Measurements from ENCODE around the gene TNNT1. TPM values are rescaled to one million over a fixed set of nuclear protein-coding genes. Genes with fewer than 3 reads are reported as not detected.

TNNT1 gene
- total RNA-seq, 4 donors from 2014 or later: not detected

- no peak for TF ChIP-seq POLR2A (IDR thresholded peaks at IDR 0.05)
- TF ChIP-seq CTCF (IDR thresholded peaks at IDR 0.05): no peak
- DNase-seq: no peak
- intact Hi-C loops (cut with DNase I): no loop called here
- no peaks in the 10 kb centered on the region for H3K27me3 ChIP-seq
- no peaks in the 10 kb centered on the region for H3K9me3 ChIP-seq
- no peaks in the 10 kb centered on the region for H3K4me1 ChIP-seq
- H3K4me3 ChIP-seq (replicated peaks in 1 of 3): no peak overlapping the region
- H3K36me3 ChIP-seq: no peaks in the 10 kb centered on the region
- WGBS, 2 donors: 70 to 86% methylated on average over 12 of the region's 12 CpGs
- H3K27ac ChIP-seq: no peak overlapping the region
Measured at GRCh38 chr19:55193481-55193880, 44.5 kb upstream of the TNNT1 start.

GRCh38 chr19:55189403-55189835 lies 40.4 kb upstream of the TNNT1 start:
- H3K4me3 ChIP-seq (replicated peaks in 1 of 3): no peak overlapping the region
- H3K27ac ChIP-seq: no peak overlapping the region
- no peaks in the 10 kb centered on the region for H3K4me1 ChIP-seq
- intact Hi-C loops (cut with DNase I): no loop called here
- H3K9me3 ChIP-seq: no peaks in the 10 kb centered on the region
- DNase-seq: no peak
- H3K36me3 ChIP-seq: no peaks in the 10 kb centered on the region
- no peak for TF ChIP-seq POLR2A (IDR thresholded peaks at IDR 0.05)
- no peak for TF ChIP-seq CTCF (IDR thresholded peaks at IDR 0.05)
- WGBS, 2 donors: 66 to 67% methylated on average over 15 of the region's 15 CpGs
- no peaks in the 10 kb centered on the region for H3K27me3 ChIP-seq

GRCh38 chr19:55188625-55189024 lies 39.6 kb upstream of the TNNT1 start:
- intact Hi-C loops (cut with DNase I): no loop called here
- Histone ChIP-seq H3K36me3 (no peaks in the 10 kb centered on the region), H3K27ac (peak overlapping the region in 1 of 3 donors; percentile 3), H3K27me3 (no peaks in the 10 kb centered on the region), H3K4me1 (no peaks in the 10 kb centered on the region), H3K9me3 (no peaks in the 10 kb centered on the region), H3K4me3 (replicated peaks in 1 of 3) (no peak overlapping the region)
- DNase-seq: no peak
- no peak for TF ChIP-seq CTCF (IDR thresholded peaks at IDR 0.05)
- no peak for TF ChIP-seq POLR2A (IDR thresholded peaks at IDR 0.05)
- 57 to 58% methylated on average over 8 of the region's 8 CpGs for WGBS, 2 donors

GRCh38 chr19:55186080-55186479 lies 37.1 kb upstream of the TNNT1 start:
- H3K4me1 ChIP-seq: no peaks in the 10 kb centered on the region
- H3K27ac ChIP-seq: no peak overlapping the region
- H3K4me3 ChIP-seq (replicated peaks in 1 of 3): no peak overlapping the region
- no peaks in the 10 kb centered on the region for H3K36me3 ChIP-seq
- 70 to 76% methylated on average over 2 to 8 of the region's 12 CpGs for WGBS, 2 donors
- peaks cover 4% of the 10 kb centered on the region for H3K27me3 ChIP-seq
- intact Hi-C loops (cut with DNase I): no loop called here
- no peaks in the 10 kb centered on the region for H3K9me3 ChIP-seq
- DNase-seq: no peak
- TF ChIP-seq POLR2A (IDR thresholded peaks at IDR 0.05) (no peak), CTCF (IDR thresholded peaks at IDR 0.05) (no peak)

GRCh38 chr19:55181740-55182139 lies 32.7 kb upstream of the TNNT1 start:
- Histone ChIP-seq H3K4me3 (replicated peaks in 1 of 3) (no peak overlapping the region), H3K27ac (no peak overlapping the region), H3K27me3 (peaks cover 36% of the 10 kb centered on the region), H3K36me3 (no peaks in the 10 kb centered on the region), H3K4me1 (peaks cover 4 to 15% of the 10 kb centered on the region in 2 donors), H3K9me3 (no peaks in the 10 kb centered on the region)
- DNase-seq: no peak
- 62 to 65% methylated on average over 7 to 10 of the region's 20 CpGs for WGBS, 2 donors
- TF ChIP-seq CTCF (IDR thresholded peaks at IDR 0.05): no peak
- no peak for TF ChIP-seq POLR2A (IDR thresholded peaks at IDR 0.05)
- intact Hi-C loops (cut with DNase I): no loop called here
